ENCODE data around the gene GNAZ.

GNAZ gene

GRCh38 chr22:23169043-23169406 lies 98.7 kb downstream of the GNAZ start:
- no peak for DNase-seq (ENCODE audit: extremely low read depth, insufficient read length)
- Histone ChIP-seq H3K27me3 (replicated peaks; ENCODE audit: control insufficient read depth, insufficient read depth, low read length) (no peaks in the 10 kb centered on the region), H3K36me3 (ENCODE audit: control insufficient read depth, insufficient read depth, low read length) (no peaks in the 10 kb centered on the region), H3K4me3 (replicated peaks; ENCODE audit: low read depth, low read length) (no peak overlapping the region)
- no peak for TF ChIP-seq CTCF (IDR thresholded peaks at IDR 0.05; ENCODE audit: insufficient read depth, low read length, poor library complexity, severe bottlenecking)
